Measurements from ENCODE around the gene FASTKD1.
"Not testable (repeated sequence)": the region's sequence is repeated elsewhere in the genome, so short reads cannot be mapped to it uniquely, and the experiment has no call there.

FASTKD1 gene

GRCh38 chr2:169562519-169562918 is 11.1 kb downstream of the FASTKD1 start:
- DNase-seq: no peak
- Histone ChIP-seq H3K36me3 (replicated peaks) (peaks cover 2% of the 10 kb centered on the region), H3K27ac (no peak overlapping the region), H3K4me3 (ENCODE audit: low read depth, low read length) (no peak overlapping the region), H3K27me3 (replicated peaks) (no peaks in the 10 kb centered on the region)
- TF ChIP-seq, protein P1, sequence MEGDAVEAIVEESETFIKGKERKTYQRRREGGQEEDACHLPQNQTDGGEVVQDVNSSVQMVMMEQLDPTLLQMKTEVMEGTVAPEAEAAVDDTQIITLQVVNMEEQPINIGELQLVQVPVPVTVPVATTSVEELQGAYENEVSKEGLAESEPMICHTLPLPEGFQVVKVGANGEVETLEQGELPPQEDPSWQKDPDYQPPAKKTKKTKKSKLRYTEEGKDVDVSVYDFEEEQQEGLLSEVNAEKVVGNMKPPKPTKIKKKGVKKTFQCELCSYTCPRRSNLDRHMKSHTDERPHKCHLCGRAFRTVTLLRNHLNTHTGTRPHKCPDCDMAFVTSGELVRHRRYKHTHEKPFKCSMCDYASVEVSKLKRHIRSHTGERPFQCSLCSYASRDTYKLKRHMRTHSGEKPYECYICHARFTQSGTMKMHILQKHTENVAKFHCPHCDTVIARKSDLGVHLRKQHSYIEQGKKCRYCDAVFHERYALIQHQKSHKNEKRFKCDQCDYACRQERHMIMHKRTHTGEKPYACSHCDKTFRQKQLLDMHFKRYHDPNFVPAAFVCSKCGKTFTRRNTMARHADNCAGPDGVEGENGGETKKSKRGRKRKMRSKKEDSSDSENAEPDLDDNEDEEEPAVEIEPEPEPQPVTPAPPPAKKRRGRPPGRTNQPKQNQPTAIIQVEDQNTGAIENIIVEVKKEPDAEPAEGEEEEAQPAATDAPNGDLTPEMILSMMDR (IDR thresholded peaks at IDR 0.05; ENCODE audit: low read depth, low read length, missing control alignments): no peak
- in situ Hi-C loops (cut with HindIII; ENCODE audit: low pct_ligation_motif_present, low sequenced_read_pairs): no loop called here

GRCh38 chr2:169562084-169562483 is 11.6 kb downstream of the FASTKD1 start:
- in situ Hi-C loops (cut with HindIII; ENCODE audit: low pct_ligation_motif_present, low sequenced_read_pairs); H3K27me3 ChIP-seq (replicated peaks); H3K36me3 ChIP-seq (replicated peaks); H3K27ac ChIP-seq; H3K4me3 ChIP-seq (ENCODE audit: low read depth, low read length); DNase-seq: not testable (repeated sequence)

DNA sequence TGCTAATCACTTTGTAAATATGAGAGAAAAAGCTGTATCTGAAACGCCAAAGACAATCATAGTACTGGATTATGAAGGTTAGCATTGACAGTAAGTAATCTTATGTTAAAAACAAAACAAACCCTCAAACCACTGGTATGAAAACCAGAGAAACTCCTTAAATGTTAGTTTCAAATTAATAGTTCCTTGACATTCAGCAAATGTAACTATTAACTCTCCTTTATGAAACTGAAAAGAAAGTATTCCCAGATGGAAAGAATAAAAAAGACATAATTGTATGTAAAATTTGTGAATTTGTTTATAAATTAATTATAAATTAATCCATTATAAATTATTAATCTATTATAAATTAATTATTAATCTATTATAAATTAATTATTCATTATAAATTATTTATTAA is 12.3 kb downstream of the FASTKD1 start:
- in situ Hi-C loops (cut with HindIII; ENCODE audit: low pct_ligation_motif_present, low sequenced_read_pairs): no loop called here
- Histone ChIP-seq H3K27me3 (replicated peaks) (no peaks in the 10 kb centered on the region), H3K27ac (no peak overlapping the region), H3K4me3 (ENCODE audit: low read depth, low read length) (no peak overlapping the region), H3K36me3 (replicated peaks) (peaks cover 2% of the 10 kb centered on the region)
- TF ChIP-seq, protein P1 (IDR thresholded peaks at IDR 0.05; ENCODE audit: low read depth, low read length, missing control alignments): no peak
- DNase-seq: no peak

- Histone ChIP-seq H3K4me3 (ENCODE audit: low read depth, low read length) (no peak overlapping the region), H3K27me3 (replicated peaks) (no peaks in the 10 kb centered on the region), H3K27ac (no peak overlapping the region), H3K36me3 (replicated peaks) (no peaks in the 10 kb centered on the region)
- in situ Hi-C loops (cut with HindIII; ENCODE audit: low pct_ligation_motif_present, low sequenced_read_pairs): no loop called here
- TF ChIP-seq, protein P1 (IDR thresholded peaks at IDR 0.05; ENCODE audit: low read depth, low read length, missing control alignments): no peak
- no peak for DNase-seq
Observed at GRCh38 chr2:169546756-169547155, 26.9 kb downstream of the FASTKD1 start.

GRCh38 chr2:169542433-169542832 is 31.2 kb downstream of the FASTKD1 start:
- in situ Hi-C loops (cut with HindIII; ENCODE audit: low pct_ligation_motif_present, low sequenced_read_pairs): no loop called here

DNA sequence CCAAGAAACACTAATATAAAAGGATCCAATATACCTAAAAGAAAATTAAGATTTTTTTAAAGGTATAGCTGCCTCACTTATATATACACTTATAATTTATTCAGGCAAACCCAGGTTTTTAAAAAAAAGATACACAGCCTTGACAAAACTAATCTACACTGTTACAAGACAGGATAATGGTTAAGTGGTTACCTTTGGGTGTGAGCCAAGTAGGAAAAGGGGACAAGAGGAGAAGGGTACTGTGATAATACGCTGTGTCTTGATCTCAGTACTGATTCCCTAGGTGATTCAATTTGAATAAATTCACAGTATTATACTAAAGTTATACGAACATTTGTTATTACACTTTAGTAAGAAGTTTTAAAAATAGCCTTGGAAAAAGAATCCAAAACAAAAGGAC is 33.5 kb downstream of the FASTKD1 start:
- DNase-seq: no peak
- in situ Hi-C loops (cut with HindIII; ENCODE audit: low pct_ligation_motif_present, low sequenced_read_pairs): no loop called here
- no peaks in the 10 kb centered on the region for H3K27me3 ChIP-seq (replicated peaks)
- H3K27ac ChIP-seq: no peak overlapping the region
- H3K36me3 ChIP-seq (replicated peaks): no peaks in the 10 kb centered on the region
- TF ChIP-seq, protein P1 (IDR thresholded peaks at IDR 0.05; ENCODE audit: low read depth, low read length, missing control alignments): no peak
- no peak overlapping the region for H3K4me3 ChIP-seq (ENCODE audit: low read depth, low read length)

More at GRCh38 chr2:169542433-169542832, 31.2 kb downstream of the FASTKD1 start:
- TF ChIP-seq, protein P1 (IDR thresholded peaks at IDR 0.05; ENCODE audit: low read depth, low read length, missing control alignments): no peak
- H3K4me3 ChIP-seq (ENCODE audit: low read depth, low read length): no peak overlapping the region
- no peaks in the 10 kb centered on the region for H3K36me3 ChIP-seq (replicated peaks)
- DNase-seq: no peak
- H3K27ac ChIP-seq: no peak overlapping the region
- H3K27me3 ChIP-seq (replicated peaks): no peaks in the 10 kb centered on the region

GRCh38 chr2:169539460-169539859 is 34.2 kb downstream of the FASTKD1 start:
- H3K27me3 ChIP-seq (replicated peaks); DNase-seq; H3K27ac ChIP-seq; H3K4me3 ChIP-seq (ENCODE audit: low read depth, low read length); in situ Hi-C loops (cut with HindIII; ENCODE audit: low pct_ligation_motif_present, low sequenced_read_pairs); H3K36me3 ChIP-seq (replicated peaks): not testable (repeated sequence)

Data from brain microvascular endothelial cell (primary cell).